Endometrium (tissue), 2 donors: Measurements from ENCODE around the gene PHF1.
"Not testable (repeated sequence)": the region's sequence is repeated elsewhere in the genome, so short reads cannot be mapped to it uniquely, and the experiment has no call there.

Source experiments
- FAIRE-seq: peaks from 2 replicates; lab custom pipeline; 2012; peaks lifted over from hg19 to GRCh38; lab: Jason Lieb, UNC
- donor health status: control.
- donor health status: control.

PHF1 gene

GRCh38 chr6:33410711-33411631, at the start of gene PHF1:
Gene PHF1, plus strand, starts transcription at chr6:33411014. Its CDS starts 1,250 bp downstream, at chr6:33412264.
- FAIRE-seq: no peak

GRCh38 chr6:33363486-33363885, 47.3 kb upstream of the PHF1 start:
- FAIRE-seq: not testable (repeated sequence)

- FAIRE-seq: not testable (repeated sequence)
Observed at GRCh38 chr6:33364475-33365205, 46.2 kb upstream of the PHF1 start.

GRCh38 chr6:33365206-33365971, 45.4 kb upstream of the PHF1 start:
- FAIRE-seq: not testable (repeated sequence)

- FAIRE-seq: no peak
Observed at GRCh38 chr6:33367009-33367714, 43.7 kb upstream of the PHF1 start.

GRCh38 chr6:33367715-33368025, 43.1 kb upstream of the PHF1 start:
- not testable (repeated sequence) for FAIRE-seq

- FAIRE-seq: not testable (repeated sequence)
Observed at GRCh38 chr6:33371901-33372300, 38.9 kb upstream of the PHF1 start.

- no peak for FAIRE-seq
Observed at GRCh38 chr6:33372526-33373123, 38.2 kb upstream of the PHF1 start.

GRCh38 chr6:33373960-33374910, 36.6 kb upstream of the PHF1 start:
- FAIRE-seq: no peak

GRCh38 chr6:33375143-33375671, 35.6 kb upstream of the PHF1 start:
- peak; percentile 8 for FAIRE-seq

GRCh38 chr6:33377171-33377570, 33.6 kb upstream of the PHF1 start:
- no peak for FAIRE-seq

- not testable (repeated sequence) for FAIRE-seq
Observed at GRCh38 chr6:33379184-33379583, 31.6 kb upstream of the PHF1 start.

GRCh38 chr6:33380272-33380981, 30.4 kb upstream of the PHF1 start:
- FAIRE-seq: no peak

GRCh38 chr6:33383427-33384185, 27.2 kb upstream of the PHF1 start:
- no peak for FAIRE-seq

- no peak for FAIRE-seq
Observed at GRCh38 chr6:33384581-33385020, 26.2 kb upstream of the PHF1 start.

GRCh38 chr6:33390173-33390572, 20.6 kb upstream of the PHF1 start:
- no peak for FAIRE-seq

- no peak for FAIRE-seq
Observed at GRCh38 chr6:33390767-33391277, 20.0 kb upstream of the PHF1 start.

GRCh38 chr6:33391278-33391921, 19.4 kb upstream of the PHF1 start, which contains the start of gene KIFC1:
Gene KIFC1, plus strand, starts transcription at chr6:33391823. Its CDS starts 163 bp downstream, at chr6:33391986.
- FAIRE-seq: peak; percentile 99
